ENCODE data around the gene SORCS3.
"Not testable (repeated sequence)": the region's sequence is repeated elsewhere in the genome, so short reads cannot be mapped to it uniquely, and the experiment has no call there.

The SORCS3 gene

GRCh38 chr10:104694074-104694473 is 53.0 kb downstream of the SORCS3 start:
- no peak for DNase-seq

GRCh38 chr10:104703262-104703661 is 62.2 kb downstream of the SORCS3 start:
- DNase-seq: not testable (repeated sequence)

GRCh38 chr10:104706886-104707285 is 65.8 kb downstream of the SORCS3 start:
- DNase-seq: no peak

DNA sequence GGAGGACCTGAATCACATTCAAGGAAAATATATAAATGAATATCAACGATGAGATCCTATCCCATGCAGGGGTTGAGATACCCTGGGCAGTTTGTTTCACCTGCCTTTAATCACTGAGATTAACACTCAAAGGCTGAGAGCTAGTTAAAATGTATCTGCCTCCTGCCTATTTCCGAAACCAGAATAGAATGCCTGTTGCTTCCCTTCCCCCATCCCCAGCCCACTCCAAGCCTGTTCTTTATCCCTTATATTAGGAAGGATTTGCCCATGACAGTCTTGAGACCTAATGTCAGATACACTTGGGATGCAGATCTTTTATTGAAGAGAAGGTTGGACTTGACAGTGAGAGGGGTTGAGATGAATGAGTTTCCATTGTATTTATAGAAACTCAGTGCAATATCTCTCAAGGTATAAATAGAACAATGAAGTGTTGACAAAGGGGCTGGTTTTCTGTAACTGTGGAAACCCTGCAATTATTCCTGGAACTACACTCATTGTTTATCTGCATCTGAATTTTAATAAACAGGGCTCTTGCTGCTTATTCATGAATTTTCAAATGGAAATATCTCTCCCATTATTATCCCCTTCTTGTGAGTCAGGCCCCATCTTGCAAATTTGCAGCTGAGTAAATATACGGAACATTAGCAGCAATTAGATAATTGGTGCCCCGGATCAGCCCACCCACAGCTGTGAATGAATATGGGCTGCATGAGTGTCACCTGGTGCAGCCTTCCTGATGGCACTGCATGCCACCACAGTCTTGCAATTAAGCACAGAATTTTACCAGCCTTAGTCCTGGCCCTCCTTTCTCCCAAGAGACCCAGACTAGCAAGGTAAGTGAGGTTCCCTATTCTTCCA is 66.7 kb downstream of the SORCS3 start:
- DNase-seq: no peak

DNA sequence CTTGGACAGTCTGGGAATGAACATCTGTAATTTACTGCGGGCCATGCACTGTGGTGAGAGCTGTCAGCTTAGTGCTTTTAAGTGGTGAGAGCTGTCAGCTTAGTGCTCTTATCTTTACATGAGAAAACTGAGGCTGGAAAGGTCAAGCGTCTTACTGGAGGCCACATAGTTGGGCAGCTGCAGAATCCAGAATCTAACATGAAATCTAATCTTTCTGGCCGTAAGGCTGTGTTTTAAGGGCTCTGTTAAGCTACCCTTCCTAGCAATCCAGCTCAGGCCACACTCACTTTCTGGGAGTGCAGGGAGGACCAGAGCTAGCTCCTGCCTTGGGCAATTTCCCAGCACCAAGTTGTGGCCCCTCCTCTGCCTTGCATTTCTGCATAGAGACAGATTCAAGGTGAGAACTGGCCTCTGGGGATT is 70.2 kb downstream of the SORCS3 start:
- DNase-seq: no peak

DNA sequence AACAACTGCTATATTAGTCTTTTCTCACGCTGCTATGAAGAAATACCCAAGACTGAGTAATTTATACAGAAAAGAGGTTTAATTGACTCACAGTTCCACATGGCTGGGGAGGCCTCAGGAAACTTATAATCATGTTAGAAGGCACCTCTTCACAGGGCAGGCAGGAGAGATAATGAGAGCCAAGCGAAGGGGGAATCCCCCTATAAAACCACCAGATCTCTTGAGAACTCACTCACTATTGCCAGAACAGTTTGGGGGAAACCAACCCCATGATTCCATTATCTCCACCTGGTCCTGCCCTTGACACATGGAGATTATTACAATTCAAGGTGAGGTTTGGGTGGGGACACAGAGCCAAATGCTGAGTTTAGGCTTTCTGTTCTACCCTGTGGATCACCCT is 89.5 kb downstream of the SORCS3 start:
- not testable (repeated sequence) for DNase-seq

DNA sequence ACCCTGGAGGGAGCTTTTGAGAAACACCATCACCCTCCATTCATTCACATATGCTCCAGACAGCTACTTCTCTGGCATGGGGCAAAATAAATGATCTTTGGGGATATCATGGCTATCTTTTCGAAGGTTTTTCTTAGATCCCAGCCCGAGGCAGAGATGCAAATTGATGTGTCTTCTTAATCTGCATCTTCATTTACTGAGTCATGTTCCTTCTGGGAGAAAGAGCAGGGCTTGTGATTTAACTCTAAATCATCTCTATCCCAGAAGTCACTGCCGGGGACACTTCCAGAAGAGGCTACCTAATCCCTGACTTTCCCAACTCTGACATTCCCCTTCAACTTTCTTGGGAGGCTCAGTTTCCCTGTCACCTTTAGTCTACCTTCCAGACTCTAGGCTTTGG is 90.1 kb downstream of the SORCS3 start:
- DNase-seq: no peak

DNA sequence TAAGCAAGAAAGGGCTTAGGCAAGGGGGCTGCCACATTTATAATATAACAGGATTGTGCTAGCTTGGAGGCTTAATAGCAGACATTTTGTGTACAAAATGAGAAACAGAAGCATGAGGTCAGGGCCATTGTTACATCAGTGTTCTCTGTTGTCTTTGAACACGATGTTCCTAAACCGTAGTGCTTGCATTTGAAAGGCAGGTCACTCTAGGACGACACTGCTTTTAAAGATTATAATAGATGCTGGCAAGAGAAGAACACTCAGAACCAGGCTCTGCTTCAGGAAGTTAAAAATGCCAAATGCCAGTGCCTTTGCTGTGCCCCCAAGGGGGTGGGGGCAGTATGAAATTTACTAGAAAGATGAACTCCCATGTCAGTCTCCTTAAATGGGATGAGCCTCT is 91.1 kb downstream of the SORCS3 start:
- DNase-seq: no peak

- DNase-seq: no peak
Observed at GRCh38 chr10:104734433-104734832, 93.3 kb downstream of the SORCS3 start.

- no peak for DNase-seq
Observed at GRCh38 chr10:104735036-104735756, 94.1 kb downstream of the SORCS3 start.

- DNase-seq: no peak
Observed at GRCh38 chr10:104735757-104736391, 94.8 kb downstream of the SORCS3 start.

DNA sequence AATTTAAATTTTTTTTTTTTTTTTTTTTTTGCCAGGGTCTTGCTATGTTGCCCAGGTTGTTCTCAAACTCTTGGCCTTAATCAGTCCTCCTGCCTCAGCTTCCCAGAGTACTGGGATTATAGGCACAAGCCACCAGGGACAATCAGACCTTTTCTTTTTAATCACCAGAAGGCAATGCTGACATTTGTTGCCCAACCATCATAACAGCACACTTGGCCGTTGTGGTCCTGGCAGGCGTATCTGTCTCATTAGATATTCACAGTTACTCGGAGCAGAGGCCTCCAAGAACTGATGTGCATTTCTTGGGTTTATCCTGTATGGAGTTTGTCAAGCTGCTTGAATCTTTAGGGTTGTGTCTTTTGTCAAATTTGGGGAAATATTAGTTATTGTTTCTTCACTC is 100.0 kb downstream of the SORCS3 start:
- no peak for DNase-seq

GRCh38 chr10:104744052-104744451 is 103.0 kb downstream of the SORCS3 start:
- DNase-seq: no peak

GRCh38 chr10:104750291-104750690 is 109.2 kb downstream of the SORCS3 start:
- DNase-seq: no peak

- DNase-seq: no peak
Observed at GRCh38 chr10:104762793-104763192, 121.7 kb downstream of the SORCS3 start.

DNA sequence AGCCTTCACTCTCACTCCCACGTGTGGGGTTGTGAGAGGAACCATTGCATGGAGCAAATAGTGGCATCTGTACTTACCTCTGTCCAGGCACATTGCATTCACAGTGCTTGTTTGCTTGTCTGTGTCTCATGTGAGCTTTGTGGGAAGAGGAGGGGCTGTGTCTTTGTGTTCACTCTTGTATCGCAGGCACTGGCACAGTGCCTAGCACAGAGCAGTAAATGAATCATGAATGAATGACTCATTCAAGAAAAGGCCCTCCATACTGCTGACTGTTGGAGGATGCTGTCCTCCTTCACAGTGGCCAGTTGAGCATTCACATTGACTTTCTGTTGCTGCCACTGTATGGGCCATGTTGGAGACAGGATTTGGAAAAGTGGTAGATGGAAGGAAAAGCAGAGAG is 125.3 kb downstream of the SORCS3 start:
- no peak for DNase-seq

DNA sequence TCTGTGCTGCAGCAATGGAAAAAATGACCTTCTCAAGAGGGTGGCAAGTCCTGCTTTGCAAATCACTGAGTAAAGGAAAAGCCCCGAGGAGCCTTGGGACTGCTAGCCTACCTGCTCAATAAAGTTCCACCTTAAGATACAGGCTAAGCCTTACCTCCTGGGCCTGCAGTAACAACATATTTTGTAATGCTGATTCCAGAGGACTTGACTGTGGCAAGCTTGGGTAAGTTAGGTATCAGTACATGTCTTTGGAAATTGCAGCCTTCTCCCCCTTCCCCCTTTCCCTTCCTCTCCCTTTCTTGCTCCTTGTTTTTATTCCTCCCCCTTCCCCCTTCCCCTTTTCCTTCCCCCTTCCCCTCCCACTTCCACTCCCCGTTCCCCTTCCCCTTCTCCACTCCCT is 126.2 kb downstream of the SORCS3 start:
- DNase-seq: no peak

- DNase-seq: no peak
Observed at GRCh38 chr10:104767745-104768144, 126.7 kb downstream of the SORCS3 start.

DNA sequence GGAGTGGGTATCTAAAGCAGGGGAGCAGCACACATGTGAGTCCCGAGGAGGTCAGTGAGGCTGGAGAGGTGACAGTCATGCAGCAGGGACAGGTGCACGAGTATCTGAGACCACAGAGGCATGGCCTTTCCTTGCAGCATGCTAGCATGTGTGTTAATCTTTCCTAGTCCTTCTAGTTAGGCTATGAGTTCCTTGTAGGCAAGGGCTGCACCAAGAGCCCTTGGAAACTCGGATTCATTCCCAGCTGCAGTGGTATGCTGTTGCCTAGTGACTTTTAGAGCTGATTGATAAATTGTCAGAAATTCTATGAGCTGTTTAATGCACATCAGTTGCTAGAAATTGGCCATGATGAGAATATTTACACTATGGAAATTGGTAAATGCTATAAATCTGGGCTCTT is 132.0 kb downstream of the SORCS3 start:
- DNase-seq: no peak

DNA sequence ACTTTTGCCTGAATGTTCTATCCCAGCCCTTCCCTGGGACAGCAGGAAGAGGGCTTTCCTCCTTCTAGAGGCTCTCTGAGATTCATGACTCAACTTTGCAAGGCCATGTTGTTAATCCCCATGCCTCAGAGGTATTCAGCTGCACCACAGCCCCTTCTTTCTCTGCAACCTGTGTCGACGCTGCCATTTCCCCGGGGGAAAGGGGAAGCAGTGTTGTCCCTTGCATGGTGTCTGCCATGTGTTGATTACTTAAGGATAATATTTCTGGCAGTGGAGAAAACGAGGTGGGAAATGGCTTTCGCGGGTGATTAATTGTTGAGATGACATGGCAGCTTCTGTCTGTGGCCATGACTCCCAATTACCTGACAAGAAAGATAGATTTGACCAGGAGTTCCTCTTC is 133.1 kb downstream of the SORCS3 start:
- no peak for DNase-seq

- DNase-seq: no peak
Observed at GRCh38 chr10:104777086-104777799, 136.2 kb downstream of the SORCS3 start.

DNA sequence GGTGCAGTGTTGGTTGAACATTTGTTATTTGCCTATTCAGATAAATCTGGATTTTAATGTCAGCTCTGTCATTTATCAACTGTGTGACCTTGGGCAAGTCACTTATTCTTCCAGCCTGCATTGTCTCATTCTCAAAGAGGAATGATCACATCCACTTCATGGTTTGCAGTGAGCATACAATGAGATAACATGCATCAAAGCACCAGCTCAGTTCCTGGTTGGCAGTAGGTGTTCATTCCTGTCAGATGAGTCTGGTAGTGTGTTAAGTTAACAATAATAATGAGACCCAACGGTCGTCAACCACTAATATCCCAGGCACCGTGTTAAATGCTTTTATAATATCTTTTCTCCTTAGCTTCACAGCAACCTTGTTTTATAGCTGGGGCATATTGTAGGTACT is 137.3 kb downstream of the SORCS3 start:
- DNase-seq: no peak

DNA sequence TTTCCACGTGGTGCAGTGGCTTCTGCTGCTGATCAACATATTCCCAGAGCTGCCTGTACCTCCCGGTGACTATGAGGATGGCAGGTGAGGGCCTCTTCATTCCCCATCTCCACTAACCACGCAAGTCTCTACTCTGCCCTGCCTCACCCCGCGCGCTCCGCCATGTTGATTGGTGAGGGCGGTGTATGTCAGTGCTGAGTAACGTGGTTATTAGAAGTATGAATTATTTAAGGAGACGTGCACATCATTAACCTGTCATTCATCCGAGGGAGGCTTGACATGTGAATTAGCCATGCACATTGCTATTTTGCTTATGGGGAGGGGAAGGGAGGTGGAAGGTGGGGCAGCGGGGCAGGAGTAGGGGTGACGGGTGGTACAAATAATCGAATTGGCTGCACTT is 138.6 kb downstream of the SORCS3 start:
- no peak for DNase-seq
